HepG2 (cell line): ENCODE data around the gene RETN. TPM values are rescaled to one million over a fixed set of nuclear protein-coding genes. Genes with fewer than 3 reads are reported as not detected.
A peak's percentile ranks its signal among the peaks of the same experiment; 100 is the strongest.

Experiments used
- BRCA1 ChIP-seq: sonication (generic); formaldehyde crosslinking; IDR thresholded peaks from 2 replicates; pipeline ENCODE4 v1.4.0; 2020; ENCODE audit warnings: missing genetic modification reagents
- HNRNPK ChIP-seq: fragments of 200-400 bp; formaldehyde crosslinking; IDR thresholded peaks from 2 replicates; pipeline ENCODE4 v1.6.1; 2018; ENCODE audit warnings: low read length, low read depth, moderate library complexity, mild to moderate bottlenecking; ENCODE audit not compliant: poor library complexity, severe bottlenecking
- IKZF4 ChIP-seq: sonication (generic); formaldehyde crosslinking; IDR thresholded peaks from 2 replicates; pipeline ENCODE4 v1.5.1; 2020; ENCODE audit warnings: borderline replicate concordance, mild to moderate bottlenecking, low read depth, missing genetic modification reagents; ENCODE audit errors: not compliant biosample characterization
- KLF12 ChIP-seq: sonication (generic); formaldehyde crosslinking; IDR thresholded peaks from 2 replicates; pipeline ENCODE4 v1.4.0; 2020; ENCODE audit warnings: missing genetic modification reagents, borderline replicate concordance
- KLF16 ChIP-seq, 2 experiments: sonication (generic) in 1 of 2; formaldehyde crosslinking in 1 of 2; IDR thresholded peaks; 2 replicates each; pipeline versions ENCODE4 v1.6.1 to v1.8.0; 2016 to 2023; ENCODE audit warnings: missing genetic modification reagents in 2 of 2, missing compliant biosample characterization in 1 of 2
- MAF1 ChIP-seq: sonication (generic); formaldehyde crosslinking; IDR thresholded peaks from 2 replicates; pipeline ENCODE4 v1.5.0; 2020; ENCODE audit warnings: missing genetic modification reagents, borderline replicate concordance
- NKX3-1 ChIP-seq: sonication (generic); formaldehyde crosslinking; IDR thresholded peaks from 2 replicates; pipeline ENCODE4 v1.5.0; 2020; ENCODE audit warnings: missing genetic modification reagents
- PHF8 ChIP-seq: sonication (generic); formaldehyde crosslinking; IDR thresholded peaks from 2 replicates; pipeline ENCODE4 v1.5.0; 2020; ENCODE audit warnings: missing genetic modification reagents
- PLRG1 ChIP-seq: fragments of 450-650 bp; conservative IDR thresholded peaks from 2 replicates; pipeline ENCODE4 v1.6.1; 2016
- POLR2A ChIP-seq, 2 experiments: IDR thresholded peaks; 2 replicates each; pipeline ENCODE4 v1.6.1; 2011; ENCODE audit warnings: low read depth in 2 of 2, low read length in 2 of 2, mild to moderate bottlenecking in 1 of 2, moderate library complexity in 1 of 2; ENCODE audit not compliant: insufficient read depth in 1 of 2
- RFXAP ChIP-seq: sonication (generic); formaldehyde crosslinking; IDR thresholded peaks from 2 replicates; pipeline ENCODE4 v1.4.0; 2020; ENCODE audit warnings: missing genetic modification reagents, borderline replicate concordance
- SRF ChIP-seq: IDR thresholded peaks from 2 replicates; pipeline ENCODE4 v1.6.1; 2011; ENCODE audit warnings: mild to moderate bottlenecking, low read depth, low read length, moderate library complexity
- TBX2 ChIP-seq: sonication (generic); formaldehyde crosslinking; IDR thresholded peaks from 2 replicates; pipeline ENCODE4 v1.5.0; 2020; ENCODE audit warnings: missing genetic modification reagents, mild to moderate bottlenecking, borderline replicate concordance
- TGIF2 ChIP-seq: IDR thresholded peaks from 2 replicates; pipeline ENCODE4 v1.6.1; 2016; ENCODE audit warnings: control low read depth, missing compliant biosample characterization
- THYN1 ChIP-seq: sonication (generic); formaldehyde crosslinking; IDR thresholded peaks from 2 replicates; pipeline ENCODE4 v1.8.1; 2023; ENCODE audit warnings: low read depth, mild to moderate bottlenecking, moderate library complexity, missing genetic modification reagents, borderline replicate concordance
- TP53 ChIP-seq: sonication (generic); formaldehyde crosslinking; conservative IDR thresholded peaks from 2 replicates; pipeline ENCODE4 v1.4.0; 2020; ENCODE audit warnings: missing genetic modification reagents
- XBP1 ChIP-seq: sonication (generic); formaldehyde crosslinking; IDR thresholded peaks from 2 replicates; pipeline ENCODE4 v1.5.0; 2020; ENCODE audit warnings: missing genetic modification reagents
- ZBTB21 ChIP-seq: sonication (generic); formaldehyde crosslinking; IDR thresholded peaks from 2 replicates; pipeline ENCODE4 v1.4.0; 2020; ENCODE audit warnings: missing genetic modification reagents
- ZFY ChIP-seq: sonication (generic); formaldehyde crosslinking; IDR thresholded peaks from 2 replicates; pipeline ENCODE4 v1.4.0; 2020; ENCODE audit warnings: missing genetic modification reagents
- ZNF138 ChIP-seq: sonication (generic); formaldehyde crosslinking; IDR thresholded peaks from 2 replicates; pipeline ENCODE4 v1.5.0; 2020; ENCODE audit warnings: mild to moderate bottlenecking, low read depth, missing genetic modification reagents
- ZNF343 ChIP-seq: sonication (generic); formaldehyde crosslinking; IDR thresholded peaks from 2 replicates; pipeline ENCODE4 v1.4.0; 2020; ENCODE audit warnings: mild to moderate bottlenecking, missing genetic modification reagents
- ZNF382 ChIP-seq: sonication (generic); formaldehyde crosslinking; IDR thresholded peaks from 2 replicates; pipeline ENCODE4 v1.5.0; 2020; ENCODE audit warnings: missing genetic modification reagents, mild to moderate bottlenecking, borderline replicate concordance
- ZNF446 ChIP-seq: sonication (generic); formaldehyde crosslinking; IDR thresholded peaks from 2 replicates; pipeline ENCODE4 v1.5.0; 2020; ENCODE audit warnings: mild to moderate bottlenecking, missing genetic modification reagents
- ZNF543 ChIP-seq: sonication (generic); formaldehyde crosslinking; IDR thresholded peaks from 2 replicates; pipeline ENCODE4 v1.4.0; 2020; ENCODE audit warnings: mild to moderate bottlenecking, missing genetic modification reagents
- ZNF709 ChIP-seq: sonication (generic); formaldehyde crosslinking; IDR thresholded peaks from 2 replicates; pipeline ENCODE4 v1.5.0; 2020; ENCODE audit warnings: mild to moderate bottlenecking, missing genetic modification reagents
- ZNF749 ChIP-seq: sonication (generic); formaldehyde crosslinking; IDR thresholded peaks from 2 replicates; pipeline ENCODE4 v1.8.0; 2022; ENCODE audit warnings: mild to moderate bottlenecking, missing genetic modification reagents, moderate library complexity, borderline replicate concordance
- ZNF790 ChIP-seq: sonication (generic); formaldehyde crosslinking; IDR thresholded peaks from 2 replicates; pipeline ENCODE4 v1.8.0; 2022; ENCODE audit warnings: missing genetic modification reagents, mild to moderate bottlenecking, borderline replicate concordance
- ZNF891 ChIP-seq: sonication (generic); formaldehyde crosslinking; IDR thresholded peaks from 2 replicates; pipeline ENCODE4 v1.5.0; 2020; ENCODE audit warnings: mild to moderate bottlenecking, missing genetic modification reagents
- polyA plus RNA-seq, 8 experiments: library from polyadenylated mRNA; depleted of rRNA in 3 of 8; stranded (reverse) in 7 of 8; unstranded in 1 of 8; fragments of >200 nt; fragmentation: Illumina TruSeq in 4 of 8; extraction: Trizol in 4 of 8; gene quantifications; 2 replicates each; pipeline versions ENCODE4 v1.2.1 to v1.2.3, GENCODE V29; 2011 to 2016; ENCODE audit warnings: low read depth in 4 of 8, missing spikeins in 1 of 8, mixed read lengths in 1 of 8; ENCODE audit not compliant: insufficient read depth in 1 of 8
- total RNA-seq, 5 experiments: library from RNA; depleted of rRNA; stranded (reverse); fragments of >200 nt; fragmentation: Illumina TruSeq; extraction: Trizol; gene quantifications; 2 replicates each; pipeline ENCODE4 v1.2.3, GENCODE V29; 2016; ENCODE audit warnings: low read depth in 1 of 5
- TF ChIP-seq, protein P1 (sequence below): sonication (generic); formaldehyde crosslinking; IDR thresholded peaks from 2 replicates; pipeline ENCODE4 v1.4.0; 2020; ENCODE audit warnings: missing genetic modification reagents, mild to moderate bottlenecking, borderline replicate concordance
- TF ChIP-seq, protein P2 (sequence below): sonication (generic); formaldehyde crosslinking; IDR thresholded peaks from 2 replicates; pipeline ENCODE4 v1.5.0; 2020; ENCODE audit warnings: missing genetic modification reagents

RETN gene
- total and polyA plus RNA-seq, 2 of the 13 experiments (the other 11 are each of a cell fraction or from before 2014, with no cell fraction given), result not detected

DNA sequence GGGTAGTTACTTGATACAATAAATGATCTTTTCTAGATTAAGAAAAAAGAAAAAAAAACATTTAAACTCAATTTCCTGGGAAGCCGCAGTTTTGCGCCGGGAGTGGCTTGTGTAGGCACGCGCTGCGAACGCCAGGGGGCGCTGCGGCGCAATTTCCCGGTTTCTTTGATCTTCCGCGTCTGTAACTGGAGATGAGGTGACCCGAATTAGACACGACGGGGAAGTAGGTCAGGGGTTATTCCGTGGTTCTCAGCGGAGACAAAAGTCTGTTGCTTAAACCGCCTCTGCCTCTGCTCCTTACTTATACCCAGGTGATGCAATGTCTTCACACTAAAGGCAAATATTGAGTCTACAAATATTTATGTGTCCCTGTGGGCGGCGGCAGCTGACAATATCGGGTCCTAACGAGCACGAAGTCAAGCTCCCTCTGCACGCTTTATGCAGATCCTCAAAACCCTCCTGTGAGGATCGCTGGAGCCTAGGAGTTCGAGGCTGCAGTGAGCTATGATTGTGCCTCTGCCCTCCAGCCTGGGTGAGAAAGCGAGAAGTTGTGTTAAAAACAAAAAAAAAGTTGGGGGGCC is 16.7 kb upstream of the RETN start (continued):
- no peak for TF ChIP-seq THYN1
- no peak for TF ChIP-seq KLF12 (CRISPR knock-in tag)
- no peak for TF ChIP-seq PLRG1
- 0 out of 2 replicates have a peak, but pooled peaks have one; percentile 10 for TF ChIP-seq PHF8 (CRISPR knock-in tag)
- TF ChIP-seq ZFY, result no peak
- no peak for TF ChIP-seq BRCA1 (CRISPR knock-in tag)
- no peak for TF ChIP-seq TP53 (CRISPR knock-in tag)
- TF ChIP-seq ZNF543 (CRISPR knock-in tag), result no peak
- no peak for TF ChIP-seq ZNF138 (CRISPR knock-in tag)
- TF ChIP-seq, protein P1, sequence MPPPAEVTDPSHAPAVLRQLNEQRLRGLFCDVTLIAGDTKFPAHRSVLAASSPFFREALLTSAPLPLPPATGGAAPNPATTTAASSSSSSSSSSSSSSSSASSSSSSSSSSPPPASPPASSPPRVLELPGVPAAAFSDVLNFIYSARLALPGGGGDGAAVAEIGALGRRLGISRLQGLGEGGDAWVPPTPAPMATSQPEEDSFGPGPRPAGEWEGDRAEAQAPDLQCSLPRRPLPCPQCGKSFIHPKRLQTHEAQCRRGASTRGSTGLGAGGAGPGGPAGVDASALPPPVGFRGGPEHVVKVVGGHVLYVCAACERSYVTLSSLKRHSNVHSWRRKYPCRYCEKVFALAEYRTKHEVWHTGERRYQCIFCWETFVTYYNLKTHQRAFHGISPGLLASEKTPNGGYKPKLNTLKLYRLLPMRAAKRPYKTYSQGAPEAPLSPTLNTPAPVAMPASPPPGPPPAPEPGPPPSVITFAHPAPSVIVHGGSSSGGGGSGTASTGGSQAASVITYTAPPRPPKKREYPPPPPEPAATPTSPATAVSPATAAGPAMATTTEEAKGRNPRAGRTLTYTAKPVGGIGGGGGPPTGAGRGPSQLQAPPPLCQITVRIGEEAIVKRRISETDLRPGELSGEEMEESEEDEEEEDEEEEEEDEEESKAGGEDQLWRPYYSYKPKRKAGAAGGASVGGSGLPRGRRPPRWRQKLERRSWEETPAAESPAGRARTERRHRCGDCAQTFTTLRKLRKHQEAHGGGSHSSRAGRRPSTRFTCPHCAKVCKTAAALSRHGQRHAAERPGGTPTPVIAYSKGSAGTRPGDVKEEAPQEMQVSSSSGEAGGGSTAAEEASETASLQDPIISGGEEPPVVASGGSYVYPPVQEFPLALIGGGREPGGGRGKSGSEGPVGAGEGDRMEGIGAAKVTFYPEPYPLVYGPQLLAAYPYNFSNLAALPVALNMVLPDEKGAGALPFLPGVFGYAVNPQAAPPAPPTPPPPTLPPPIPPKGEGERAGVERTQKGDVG (CRISPR knock-in tag), result 0 out of 2 replicates have a peak, but pooled peaks have one; percentile 40
- no peak for TF ChIP-seq ZNF749 (CRISPR knock-in tag)
- no peak for TF ChIP-seq TGIF2 (CRISPR knock-in tag)
- TF ChIP-seq ZNF709 (CRISPR knock-in tag), result no peak; the same call in 1 of the 2 replicates
- no peak for TF ChIP-seq XBP1 (CRISPR knock-in tag)
- 0 out of 2 replicates have a peak, but pooled peaks have one; percentile 29 for TF ChIP-seq ZNF343 (CRISPR knock-in tag)
- TF ChIP-seq RFXAP (CRISPR knock-in tag), result no peak
- TF ChIP-seq ZNF790 (CRISPR knock-in tag), result no peak
- TF ChIP-seq, protein P2, sequence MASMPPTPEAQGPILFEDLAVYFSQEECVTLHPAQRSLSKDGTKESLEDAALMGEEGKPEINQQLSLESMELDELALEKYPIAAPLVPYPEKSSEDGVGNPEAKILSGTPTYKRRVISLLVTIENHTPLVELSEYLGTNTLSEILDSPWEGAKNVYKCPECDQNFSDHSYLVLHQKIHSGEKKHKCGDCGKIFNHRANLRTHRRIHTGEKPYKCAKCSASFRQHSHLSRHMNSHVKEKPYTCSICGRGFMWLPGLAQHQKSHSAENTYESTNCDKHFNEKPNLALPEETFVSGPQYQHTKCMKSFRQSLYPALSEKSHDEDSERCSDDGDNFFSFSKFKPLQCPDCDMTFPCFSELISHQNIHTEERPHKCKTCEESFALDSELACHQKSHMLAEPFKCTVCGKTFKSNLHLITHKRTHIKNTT (CRISPR knock-in tag), result no peak
- TF ChIP-seq MAF1 (CRISPR knock-in tag), result no peak
- TF ChIP-seq ZNF891 (CRISPR knock-in tag), result no peak
- no peak for TF ChIP-seq NKX3-1 (CRISPR knock-in tag)
- TF ChIP-seq IKZF4, result no peak
- TF ChIP-seq ZBTB21 (CRISPR knock-in tag), result 0 out of 2 replicates have a peak, but pooled peaks have one; percentile 29
- TF ChIP-seq HNRNPK, result no peak
- TF ChIP-seq ZNF446, result no peak
- peak in 1 of 2 experiments; percentile 89; a peak in 2 of 4 replicates for TF ChIP-seq KLF16 (CRISPR knock-in tag; IDR thresholded peaks at IDR 0.05)
- no peak for TF ChIP-seq SRF
- TF ChIP-seq TBX2, result peak; percentile 98
- TF ChIP-seq ZNF382 (CRISPR knock-in tag), result no peak
- no peak for TF ChIP-seq POLR2A (IDR thresholded peaks at IDR 0.05; ENCODE audit: insufficient read depth in 1 of 2, low read depth in 2 of 2, low read length in 2 of 2)
